ENCODE results near the gene PIGB. TPM values are rescaled to one million over a fixed set of nuclear protein-coding genes. Genes with fewer than 3 reads are reported as not detected.

The PIGB gene
- total and polyA plus RNA-seq, 2 of the 13 experiments (the other 11 are each of a cell fraction or from before 2014, with no cell fraction given) = 14.5 to 19.1 TPM

- no peaks in the 10 kb centered on the region for H3K79me2 ChIP-seq (ENCODE audit: insufficient read depth, low read length)
- ChIA-PET CTCF (ENCODE audit: low intra/inter-chr PET ratio, low total read pairs) (no interaction called here), POLR2A (no interaction called here)
- no peaks in the 10 kb centered on the region for H3K27me3 ChIP-seq (ENCODE audit: control insufficient read depth in 1 of 2, insufficient read depth in 2 of 2, low read length in 2 of 2)
- TF ChIP-seq ZFX (CRISPR knock-in tag; IDR thresholded peaks at IDR 0.05; ENCODE audit: low read depth) = no peak
- intact Hi-C loops (cut with micrococcal nuclease; ENCODE audit: unreplicated experiment) = no loop called here
- FAIRE-seq (no peak), DNase-seq (ENCODE audit: low spot score) (no peak), ATAC-seq (no peak)
- H2AFZ ChIP-seq (ENCODE audit: low read length) = no peak overlapping the region
- H3K4me3 ChIP-seq (replicated peaks in 1 of 3; ENCODE audit: insufficient read depth in 1 of 3, low read depth in 2 of 3, low read length in 3 of 3) = no peak overlapping the region
- 92% methylated on average over 10 of the region's 10 CpGs for WGBS (ENCODE audit: low lambda C conversion rate)
- peaks cover 7% of the 10 kb centered on the region; the same call in 1 of the 2 replicates for H3K4me1 ChIP-seq (ENCODE audit: insufficient read depth, low read length)
- H3K27ac ChIP-seq (ENCODE audit: extremely low read length, insufficient read depth, low read length) = no peak overlapping the region
- in situ Hi-C loops (cut with HindIII; ENCODE audit: extremely low pct_ligation_motif_present, low pct_unique_long_range_greater_than_20kb) = no loop called here
- no peaks in the 10 kb centered on the region for H3K9me3 ChIP-seq (ENCODE audit: low read length)
- H3K36me3 ChIP-seq (replicated peaks in 1 of 2; ENCODE audit: control insufficient read depth in 1 of 2, insufficient read depth in 2 of 2, low read length in 2 of 2) = peaks cover 0 to 4% of the 10 kb centered on the region in 2 experiments; a peak in 3 of 5 replicates
- H4K20me1 ChIP-seq (ENCODE audit: insufficient read depth, low read length) = no peaks in the 10 kb centered on the region
- no TSS peak for BruUV-seq (replicated peaks)
- H3K4me2 ChIP-seq (ENCODE audit: low read depth, low read length) = no peak overlapping the region
- H3K9ac ChIP-seq (ENCODE audit: insufficient read depth, low read depth, low read length) = no peak overlapping the region
Observed at GRCh38 chr15:55361048-55361447, 42.0 kb downstream of the PIGB start.

GRCh38 chr15:55362641-55363040, 43.6 kb downstream of the PIGB start:
- no peaks in the 10 kb centered on the region for H3K79me2 ChIP-seq (ENCODE audit: insufficient read depth, low read length)
- no peaks in the 10 kb centered on the region for H3K9me3 ChIP-seq (ENCODE audit: low read length)
- peaks cover 0 to 3% of the 10 kb centered on the region in 2 experiments; a peak in 2 of 5 replicates for H3K36me3 ChIP-seq (replicated peaks in 1 of 2; ENCODE audit: control insufficient read depth in 1 of 2, insufficient read depth in 2 of 2, low read length in 2 of 2)
- ChIA-PET CTCF (ENCODE audit: low intra/inter-chr PET ratio, low total read pairs) (no interaction called here), POLR2A (no interaction called here)
- H3K27me3 ChIP-seq (ENCODE audit: control insufficient read depth in 1 of 2, insufficient read depth in 2 of 2, low read length in 2 of 2) = no peaks in the 10 kb centered on the region
- no peak for ATAC-seq
- no peak for FAIRE-seq
- no TSS peak for BruUV-seq (replicated peaks)
- H3K4me2 ChIP-seq (ENCODE audit: low read depth, low read length) = no peak overlapping the region
- no peak overlapping the region for H3K9ac ChIP-seq (ENCODE audit: insufficient read depth, low read depth, low read length)
- 98% methylated on average over 2 of the region's 2 CpGs for WGBS (ENCODE audit: low lambda C conversion rate)
- peaks cover 7% of the 10 kb centered on the region; the same call in 1 of the 2 replicates for H3K4me1 ChIP-seq (ENCODE audit: insufficient read depth, low read length)
- H4K20me1 ChIP-seq (ENCODE audit: insufficient read depth, low read length) = no peaks in the 10 kb centered on the region
- intact Hi-C loops (cut with micrococcal nuclease; ENCODE audit: unreplicated experiment) (no loop called here), in situ Hi-C loops (cut with HindIII; ENCODE audit: extremely low pct_ligation_motif_present, low pct_unique_long_range_greater_than_20kb) (no loop called here)
- H2AFZ ChIP-seq (ENCODE audit: low read length) = no peak overlapping the region
- TF ChIP-seq EHMT2 (IDR thresholded peaks at IDR 0.05; ENCODE audit: borderline replicate concordance, low read depth, low read length) (no peak), PRDM15 (CRISPR knock-in tag; IDR thresholded peaks at IDR 0.05) (peak; percentile 47; the same call in 1 of the 2 replicates), CREBL2 (CRISPR knock-in tag; IDR thresholded peaks at IDR 0.05; ENCODE audit: borderline replicate concordance) (no peak), ZNF121 (CRISPR knock-in tag; IDR thresholded peaks at IDR 0.05) (peak; percentile 67)
- no peak for DNase-seq (ENCODE audit: low spot score)
- no peak overlapping the region for H3K4me3 ChIP-seq (replicated peaks in 1 of 3; ENCODE audit: insufficient read depth in 1 of 3, low read depth in 2 of 3, low read length in 3 of 3)
- no peak overlapping the region for H3K27ac ChIP-seq (ENCODE audit: extremely low read length, insufficient read depth, low read length)

Data from HepG2 (cell line).